GM12873 (cell line): ENCODE data around the gene CDH4.

ENCODE experiments used
- TF ChIP-seq, protein P1 (sequence below): IDR thresholded peaks from 2 replicates; pipeline ENCODE4 v1.5.1; 2012; ENCODE audit warnings: low read depth, mild to moderate bottlenecking, moderate library complexity, low read length, control low read depth; ENCODE audit not compliant: insufficient read depth; ENCODE audit errors: missing control alignments

Gene CDH4

DNA sequence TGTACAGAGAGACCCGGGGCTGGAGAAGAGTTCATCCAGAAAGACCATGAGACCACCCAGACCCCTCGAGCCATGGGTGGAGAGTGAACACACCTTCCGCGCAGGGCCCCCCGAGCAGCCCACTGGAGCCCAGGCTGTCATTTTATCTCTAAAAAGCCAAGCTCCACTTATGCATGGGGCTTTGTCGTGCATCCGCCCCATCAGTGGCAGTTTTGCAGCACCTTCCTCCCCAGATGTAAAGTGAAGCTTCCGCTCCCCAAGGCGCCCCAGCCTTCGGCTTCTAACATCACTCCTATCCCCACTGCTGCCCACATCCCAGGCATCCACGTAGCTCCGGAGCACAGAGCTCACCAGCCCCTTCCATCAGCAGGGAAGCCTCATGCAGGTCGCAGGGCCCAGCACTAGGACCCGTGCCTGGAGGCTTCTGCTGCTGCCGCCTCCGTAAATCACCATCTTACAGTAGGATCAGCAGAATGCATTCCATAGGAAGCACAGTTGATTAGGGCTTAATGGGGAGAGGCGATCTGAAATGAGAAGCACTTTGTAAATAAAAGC is 512.5 kb downstream of the CDH4 start:
- TF ChIP-seq, protein P1, sequence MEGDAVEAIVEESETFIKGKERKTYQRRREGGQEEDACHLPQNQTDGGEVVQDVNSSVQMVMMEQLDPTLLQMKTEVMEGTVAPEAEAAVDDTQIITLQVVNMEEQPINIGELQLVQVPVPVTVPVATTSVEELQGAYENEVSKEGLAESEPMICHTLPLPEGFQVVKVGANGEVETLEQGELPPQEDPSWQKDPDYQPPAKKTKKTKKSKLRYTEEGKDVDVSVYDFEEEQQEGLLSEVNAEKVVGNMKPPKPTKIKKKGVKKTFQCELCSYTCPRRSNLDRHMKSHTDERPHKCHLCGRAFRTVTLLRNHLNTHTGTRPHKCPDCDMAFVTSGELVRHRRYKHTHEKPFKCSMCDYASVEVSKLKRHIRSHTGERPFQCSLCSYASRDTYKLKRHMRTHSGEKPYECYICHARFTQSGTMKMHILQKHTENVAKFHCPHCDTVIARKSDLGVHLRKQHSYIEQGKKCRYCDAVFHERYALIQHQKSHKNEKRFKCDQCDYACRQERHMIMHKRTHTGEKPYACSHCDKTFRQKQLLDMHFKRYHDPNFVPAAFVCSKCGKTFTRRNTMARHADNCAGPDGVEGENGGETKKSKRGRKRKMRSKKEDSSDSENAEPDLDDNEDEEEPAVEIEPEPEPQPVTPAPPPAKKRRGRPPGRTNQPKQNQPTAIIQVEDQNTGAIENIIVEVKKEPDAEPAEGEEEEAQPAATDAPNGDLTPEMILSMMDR: no peak

DNA sequence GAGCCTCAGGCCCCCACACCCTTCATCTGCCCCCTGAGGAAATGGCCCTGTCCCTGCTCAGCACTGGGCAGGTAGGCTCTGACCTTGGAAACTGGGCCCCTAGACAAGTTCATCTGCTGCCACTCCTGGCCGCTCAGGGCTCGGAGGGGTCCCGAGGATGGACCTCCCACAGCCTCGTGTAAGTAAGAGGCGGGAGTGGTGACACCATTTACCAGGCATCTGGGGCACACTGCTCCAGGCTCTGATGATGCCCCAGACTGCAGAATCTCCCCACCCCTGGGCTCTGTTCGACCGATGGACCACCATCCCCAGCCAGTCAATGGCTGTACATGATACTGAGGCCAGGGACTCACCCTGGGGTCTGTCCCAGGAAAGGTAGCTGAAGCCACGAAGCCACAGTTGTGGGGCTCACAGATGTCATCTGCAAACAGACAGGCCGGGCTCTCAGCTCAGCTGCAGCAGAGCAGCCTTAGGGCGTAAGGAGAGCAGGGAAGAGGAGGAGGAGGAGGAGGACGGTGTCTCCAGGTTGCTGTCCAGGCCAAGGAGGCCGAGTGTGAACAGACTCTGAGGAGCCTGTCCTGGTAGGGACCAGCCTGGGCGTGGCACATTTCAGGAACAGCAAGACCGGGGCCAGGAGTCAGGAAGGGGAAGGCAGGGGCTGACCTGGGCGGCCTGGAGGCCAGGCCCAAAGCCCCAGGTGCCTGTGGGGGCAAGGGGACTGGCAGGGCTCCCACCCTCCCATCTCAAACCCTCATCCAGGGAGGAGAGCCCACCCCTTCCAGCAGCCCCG is 513.2 kb downstream of the CDH4 start:
- TF ChIP-seq, protein P1: no peak

GRCh38 chr20:61765871-61766654 is 514.0 kb downstream of the CDH4 start:
- TF ChIP-seq, protein P1: no peak

DNA sequence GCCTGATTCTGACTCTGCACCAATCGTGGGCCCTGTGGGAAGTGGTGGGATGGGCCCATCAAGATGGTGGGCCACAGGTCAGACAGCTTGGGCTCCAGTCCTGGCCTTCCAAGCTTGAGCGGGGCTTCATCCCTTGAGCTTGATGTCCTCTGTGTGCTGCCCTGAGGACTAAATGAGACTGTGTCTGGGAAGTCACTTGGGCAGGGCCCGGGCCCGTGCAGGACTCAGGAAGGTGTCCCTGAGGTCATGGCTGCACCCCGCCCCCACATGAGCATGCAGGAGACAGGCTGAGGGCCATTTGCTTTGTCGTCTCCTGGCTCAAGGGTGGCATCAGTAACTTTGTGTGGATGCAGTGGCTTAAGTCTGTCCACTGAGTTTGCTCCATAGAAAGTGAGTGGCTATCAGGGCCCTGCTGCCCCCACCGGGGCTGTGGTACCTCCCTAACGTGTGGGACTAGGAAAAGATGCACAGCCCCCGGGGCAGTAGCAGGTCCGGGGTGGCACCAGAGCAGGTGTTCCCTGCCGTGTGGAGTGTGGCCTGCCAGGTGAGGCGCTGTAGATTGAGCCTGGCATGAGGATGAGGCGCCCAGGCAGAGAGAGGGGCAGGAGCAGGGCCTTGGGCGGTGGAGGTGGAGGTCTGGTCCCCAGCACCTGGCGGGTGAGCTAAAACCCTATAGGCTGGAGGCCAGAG is 515.0 kb downstream of the CDH4 start:
- TF ChIP-seq, protein P1: no peak

DNA sequence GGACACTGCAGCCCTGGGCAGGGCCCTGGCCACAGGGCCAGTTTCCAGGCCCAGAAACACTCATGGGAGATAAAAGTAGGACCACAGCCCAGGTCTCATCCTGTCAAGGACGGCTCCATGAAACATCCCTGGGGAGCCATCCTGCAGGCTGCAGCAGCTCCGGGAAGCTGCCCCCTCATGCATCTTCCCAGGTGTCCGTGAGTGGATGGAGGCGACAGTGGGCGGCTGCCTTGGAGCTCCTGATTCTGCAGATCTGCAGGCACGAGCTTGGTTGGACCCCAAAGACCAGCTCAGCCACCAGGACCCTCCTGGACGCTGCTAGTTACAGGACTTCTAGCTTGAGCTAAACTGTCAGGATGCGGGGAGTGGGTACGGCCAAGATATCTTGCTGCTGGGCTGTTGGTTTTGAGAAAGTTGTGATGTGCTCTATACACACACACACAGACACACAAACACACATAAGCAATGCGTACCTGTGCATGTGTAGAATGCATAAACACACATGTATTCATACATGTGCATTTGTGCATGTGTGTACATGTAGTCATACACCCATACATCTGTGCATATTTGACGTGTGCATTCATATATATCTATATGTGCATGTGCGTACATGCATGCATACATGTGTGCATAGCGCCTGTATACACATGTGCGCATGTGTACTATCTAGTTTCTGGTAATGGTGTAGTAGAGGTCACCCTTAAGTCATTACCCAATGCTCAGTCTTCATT is 515.9 kb downstream of the CDH4 start:
- TF ChIP-seq, protein P1: no peak

- TF ChIP-seq, protein P1: no peak
Measured at GRCh38 chr20:61768571-61769285, 516.7 kb downstream of the CDH4 start.
